ENCODE measurements around the gene MSX1. TPM values are rescaled to one million over a fixed set of nuclear protein-coding genes. Genes with fewer than 3 reads are reported as not detected.

Gene MSX1
- total RNA-seq, 1 experiment from 2014 or later: not detected

DNA sequence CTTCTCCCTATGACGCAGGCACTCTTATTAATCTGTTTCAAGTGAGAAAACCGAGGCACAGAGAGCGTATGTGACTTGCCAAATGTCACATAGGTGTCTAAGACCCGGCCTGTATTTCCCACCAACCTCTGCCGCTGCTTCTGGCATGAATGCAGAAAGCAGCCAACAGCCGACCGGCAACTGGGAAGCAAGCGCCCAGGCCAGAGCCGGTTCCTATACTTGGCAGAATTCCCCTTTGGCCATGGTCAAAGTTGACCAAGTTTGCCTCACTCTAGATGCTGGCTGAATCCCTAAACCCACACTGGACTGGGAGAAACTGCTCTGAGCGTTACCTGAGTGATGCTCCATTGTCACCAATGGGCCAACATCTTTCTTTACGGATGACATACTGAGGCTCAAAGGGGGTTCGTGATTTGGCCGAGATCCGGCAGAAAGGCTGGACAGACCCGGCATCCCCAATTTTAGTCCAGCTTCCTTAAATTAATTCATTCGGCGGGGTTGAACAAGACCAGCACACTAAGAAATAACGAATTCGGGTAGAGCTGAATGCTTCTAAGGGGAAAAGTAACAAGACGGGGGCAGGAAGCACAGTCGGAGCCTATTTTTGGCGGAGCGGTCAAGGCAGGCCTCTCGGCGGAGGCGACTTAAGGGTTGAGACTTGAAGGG lies 11.2 kb downstream of the MSX1 start:
- Mint-ChIP-seq H3K9me3 (peaks cover 2 to 7% of the 10 kb centered on the region in 2 experiments; a peak in 3 of 5 replicates), H3K27ac (no peak overlapping the region), H3K27me3 (ENCODE audit: low read depth) (no peaks in the 10 kb centered on the region; the same call in 1 of the 2 replicates), H3K4me3 (peak overlapping the region in 1 of 2 experiments; percentile 72; a peak in 3 of 5 replicates), H3K36me3 (ENCODE audit: insufficient read depth in 1 of 3, low read depth in 3 of 3) (peaks cover 0 to 2% (median 0%) of the 10 kb centered on the region in 3 experiments; a peak in 2 of 7 replicates), H3K4me1 (peaks cover 16 to 48% of the 10 kb centered on the region in 2 experiments)
- H3K23me2 ChIP-seq (ENCODE audit: insufficient read length, low read depth, low read length, poor library complexity, severe bottlenecking): no peaks in the 10 kb centered on the region
- no peaks in the 10 kb centered on the region for H3K4me1 ChIP-seq (ENCODE audit: insufficient read depth, low read length)
- TF ChIP-seq, protein P1, sequence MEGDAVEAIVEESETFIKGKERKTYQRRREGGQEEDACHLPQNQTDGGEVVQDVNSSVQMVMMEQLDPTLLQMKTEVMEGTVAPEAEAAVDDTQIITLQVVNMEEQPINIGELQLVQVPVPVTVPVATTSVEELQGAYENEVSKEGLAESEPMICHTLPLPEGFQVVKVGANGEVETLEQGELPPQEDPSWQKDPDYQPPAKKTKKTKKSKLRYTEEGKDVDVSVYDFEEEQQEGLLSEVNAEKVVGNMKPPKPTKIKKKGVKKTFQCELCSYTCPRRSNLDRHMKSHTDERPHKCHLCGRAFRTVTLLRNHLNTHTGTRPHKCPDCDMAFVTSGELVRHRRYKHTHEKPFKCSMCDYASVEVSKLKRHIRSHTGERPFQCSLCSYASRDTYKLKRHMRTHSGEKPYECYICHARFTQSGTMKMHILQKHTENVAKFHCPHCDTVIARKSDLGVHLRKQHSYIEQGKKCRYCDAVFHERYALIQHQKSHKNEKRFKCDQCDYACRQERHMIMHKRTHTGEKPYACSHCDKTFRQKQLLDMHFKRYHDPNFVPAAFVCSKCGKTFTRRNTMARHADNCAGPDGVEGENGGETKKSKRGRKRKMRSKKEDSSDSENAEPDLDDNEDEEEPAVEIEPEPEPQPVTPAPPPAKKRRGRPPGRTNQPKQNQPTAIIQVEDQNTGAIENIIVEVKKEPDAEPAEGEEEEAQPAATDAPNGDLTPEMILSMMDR (conservative IDR thresholded peaks at IDR 0.05): no peak
- H4K20me1 ChIP-seq (ENCODE audit: control insufficient read depth, insufficient read depth, insufficient read length): peaks cover 6% of the 10 kb centered on the region
- H3K27ac ChIP-seq (ENCODE audit: insufficient read length, low read depth, low read length): no peak overlapping the region
- H3K79me1 ChIP-seq (ENCODE audit: insufficient read depth, low read depth, low read length, poor library complexity, severe bottlenecking): no peaks in the 10 kb centered on the region
- H2BK15ac ChIP-seq (ENCODE audit: low read depth, low read length): no peak overlapping the region
- no peak overlapping the region for H3K56ac ChIP-seq (ENCODE audit: insufficient read length, low read depth, low read length)
- peaks cover 98% of the 10 kb centered on the region for H3K27me3 ChIP-seq (ENCODE audit: insufficient read depth, low read length)
- H2BK120ac ChIP-seq (ENCODE audit: low read depth, low read length, poor library complexity, severe bottlenecking): no peak overlapping the region
- no peak overlapping the region for H2BK12ac ChIP-seq (ENCODE audit: insufficient read length, low read depth, low read length)
- no CpG with 5 or more reads among the region's 26 CpGs for WGBS (ENCODE audit: extremely low coverage, insufficient read length, low lambda C conversion rate)
- DNase-seq: no peak
- no peak overlapping the region for H2AFZ ChIP-seq (ENCODE audit: low read length)
- H3K18ac ChIP-seq (ENCODE audit: insufficient read length, low read depth, low read length): no peak overlapping the region
- H3T11ph ChIP-seq (ENCODE audit: low read length): no peak overlapping the region
- no peak overlapping the region for H3K4ac ChIP-seq (ENCODE audit: low read depth, low read length)
- no peaks in the 10 kb centered on the region for H3K79me2 ChIP-seq (ENCODE audit: insufficient read depth, low read length)
- no peak overlapping the region for H4K8ac ChIP-seq (replicated peaks; ENCODE audit: insufficient read length, low read depth, low read length)
- H3K23ac ChIP-seq (ENCODE audit: insufficient read length, low read depth, low read length): no peak overlapping the region
- H3K9me3 ChIP-seq (ENCODE audit: control insufficient read depth, low read depth, low read length): no peaks in the 10 kb centered on the region
- H4K91ac ChIP-seq (ENCODE audit: insufficient read length, low read depth, low read length): no peak overlapping the region
- peak overlapping the region; percentile 11 for H3K4me2 ChIP-seq (ENCODE audit: insufficient read depth, insufficient read length, low read length)
- no peak overlapping the region for H3K14ac ChIP-seq (ENCODE audit: insufficient read depth, low read length)
- no peak overlapping the region for H2BK5ac ChIP-seq (ENCODE audit: insufficient read length, low read length)
- H4K5ac ChIP-seq (ENCODE audit: insufficient read length, low read depth, low read length): no peak overlapping the region
- no peak overlapping the region for H3K9ac ChIP-seq (ENCODE audit: extremely low read depth, insufficient read length, low read length)
- no peak overlapping the region for H2AK5ac ChIP-seq (ENCODE audit: insufficient read length, low read length)
- no peak overlapping the region for H2BK20ac ChIP-seq (ENCODE audit: low read depth, low read length, poor library complexity, severe bottlenecking)

Data from H9 (cell line).